Skin of body (tissue), 2 donors: ENCODE results near the gene PERP. TPM values are rescaled to one million over a fixed set of nuclear protein-coding genes. Genes with fewer than 3 reads are reported as not detected.

Experiments
- DNase-seq: peaks from one replicate; lab custom pipeline; 2025; lab: John Stamatoyannopoulos, UW
- total RNA-seq: library from RNA; depleted of rRNA; stranded (reverse); fragments of >200 nt; gene quantifications from one replicate; pipeline ENCODE4 v1.2.3, GENCODE V29; 2014

Gene PERP
- total RNA-seq, 1 donor from 2014 or later: 162 TPM

- DNase-seq: no peak
These were observed 54.4 kb downstream of the PERP start for GRCh38 chr6:138052783-138053182.

- no peak for DNase-seq
These were observed 62.2 kb downstream of the PERP start for GRCh38 chr6:138044972-138045371.

- DNase-seq: no peak
These were observed 62.8 kb downstream of the PERP start for GRCh38 chr6:138044458-138044857.

Other genes with a start within 250 kb of the PERP start
- gene TNFAIP3, start 240.2 kb downstream of the PERP start, total RNA-seq: 43.9 TPM
- gene ARFGEF3, start 54.5 kb upstream of the PERP start, total RNA-seq: 1.1 TPM
- not detected for gene PBOV1, start 111.1 kb upstream of the PERP start, total RNA-seq